DOHH2 (cell line): Measurements from ENCODE around the gene UNC13A.

Experiments used
- CTCF ChIP-seq: fragments of 200-600 bp; sonication (generic); IDR thresholded peaks from one replicate; pipeline ENCODE4 v1.5.1; 2014; ENCODE audit warnings: antibody characterized with exemption, mild to moderate bottlenecking, low read depth, low read length; ENCODE audit not compliant: poor library complexity, severe bottlenecking
- EZH2phosphoT487 ChIP-seq: fragments of 200-600 bp; sonication (generic); IDR thresholded peaks from 2 replicates; pipeline ENCODE4 v1.6.1; 2017; ENCODE audit warnings: borderline replicate concordance, mild to moderate bottlenecking, antibody characterized with exemption, low read length, moderate library complexity, mixed read lengths

GRCh38 chr19:17652627-17653026 lies 35.5 kb downstream of the UNC13A start:
- TF ChIP-seq CTCF (no peak), EZH2phosphoT487 (no peak)
